TTC549 (cell line): ENCODE measurements around the gene SHISA6.
"Not testable (repeated sequence)": the region's sequence is repeated elsewhere in the genome, so short reads cannot be mapped to it uniquely, and the experiment has no call there.

Experiments used
- FAIRE-seq: peaks from 2 replicates; lab custom pipeline; 2012; peaks lifted over from hg19 to GRCh38; lab: Jason Lieb, UNC

Gene SHISA6

DNA sequence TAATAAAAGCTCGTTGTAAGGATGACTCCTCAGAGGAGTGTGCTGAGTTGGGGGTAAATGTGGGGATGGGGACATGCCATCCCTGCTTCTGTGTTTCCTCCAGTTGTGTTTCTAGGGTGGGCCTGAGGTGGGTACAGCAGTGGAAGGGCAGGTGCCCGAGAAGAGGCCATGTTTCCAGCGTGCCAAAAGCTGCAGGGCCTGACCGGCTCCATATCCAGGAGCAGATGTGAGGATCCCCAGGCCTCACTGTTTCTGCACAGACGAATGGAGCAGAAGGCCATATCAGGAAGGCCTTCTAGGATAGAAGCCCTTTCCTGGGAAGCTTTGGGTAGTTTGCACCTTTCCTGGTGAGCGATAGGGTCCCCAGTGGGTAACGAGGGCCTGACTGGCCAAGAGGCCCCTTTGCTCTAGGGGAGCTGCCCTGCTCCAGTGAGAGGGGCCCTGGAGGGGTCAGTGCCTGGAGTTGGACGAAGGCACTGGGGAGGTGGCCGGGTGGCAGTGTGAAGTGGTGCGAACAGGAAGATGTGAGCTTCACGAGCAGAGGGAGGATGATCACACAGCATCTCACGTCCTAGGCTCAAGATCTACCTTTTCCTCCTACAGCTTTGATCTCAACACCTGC, 62.9 kb downstream of the SHISA6 start:
- no peak for FAIRE-seq

- no peak for FAIRE-seq
Observed at GRCh38 chr17:11304568-11304967, 63.6 kb downstream of the SHISA6 start.

GRCh38 chr17:11305524-11305923, 64.5 kb downstream of the SHISA6 start:
- FAIRE-seq: no peak

DNA sequence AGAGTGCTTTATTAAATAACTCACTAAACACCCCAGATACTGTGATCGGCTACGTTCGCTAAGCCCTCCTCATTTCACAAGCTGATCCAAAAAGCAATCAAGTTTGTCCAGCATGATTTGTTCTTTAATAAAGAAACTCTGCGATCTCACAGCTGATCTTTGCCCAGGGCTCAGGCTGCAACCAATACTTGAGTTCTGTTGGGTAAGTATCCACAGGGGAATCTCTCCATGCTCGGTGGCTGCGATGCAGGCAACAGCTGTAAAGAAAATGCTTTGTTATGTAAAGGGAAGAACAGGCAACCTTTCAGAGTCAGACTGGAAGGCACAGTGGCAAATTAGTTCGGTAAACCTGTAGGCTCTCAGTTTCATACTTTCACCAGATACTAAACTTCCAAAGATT, 67.5 kb downstream of the SHISA6 start:
- no peak for FAIRE-seq

DNA sequence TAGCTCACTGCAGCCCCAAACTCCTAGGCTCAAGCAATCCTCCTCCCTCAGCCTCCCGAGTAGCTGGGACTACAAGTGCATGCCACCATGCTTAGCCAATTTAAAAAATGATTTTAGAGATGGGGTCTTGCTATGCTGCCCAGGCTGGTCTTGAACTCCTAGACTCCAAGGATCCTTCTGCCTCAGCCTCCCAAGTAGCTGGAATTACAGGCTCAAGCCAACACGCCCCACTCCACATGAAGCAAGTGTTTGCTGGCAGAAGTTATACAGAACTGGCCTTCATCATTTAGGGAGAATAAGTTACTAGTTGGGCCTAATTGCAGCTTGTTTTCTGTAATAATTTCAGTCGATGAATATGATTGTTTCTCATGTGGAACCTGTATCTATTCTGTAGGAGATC, 68.0 kb downstream of the SHISA6 start:
- no peak for FAIRE-seq

DNA sequence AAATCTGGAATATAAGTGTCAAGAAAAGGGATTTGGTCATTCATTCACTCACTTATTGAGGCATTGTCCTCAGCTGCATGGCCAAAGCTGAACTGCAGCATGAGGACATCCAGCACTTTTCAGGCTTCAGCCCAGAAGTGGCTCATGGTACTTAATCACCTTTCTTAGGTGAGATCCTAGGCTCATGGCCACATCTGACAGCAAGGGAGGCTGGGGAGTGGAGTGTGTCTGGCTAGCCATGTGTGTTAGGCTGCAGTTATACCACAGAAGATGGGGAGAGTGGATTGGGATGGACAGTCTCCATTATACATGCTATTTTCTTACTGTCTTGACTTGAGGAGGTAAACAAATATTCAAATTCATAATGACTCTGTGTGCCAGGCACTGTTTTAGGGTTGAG, 68.8 kb downstream of the SHISA6 start:
- FAIRE-seq: no peak

DNA sequence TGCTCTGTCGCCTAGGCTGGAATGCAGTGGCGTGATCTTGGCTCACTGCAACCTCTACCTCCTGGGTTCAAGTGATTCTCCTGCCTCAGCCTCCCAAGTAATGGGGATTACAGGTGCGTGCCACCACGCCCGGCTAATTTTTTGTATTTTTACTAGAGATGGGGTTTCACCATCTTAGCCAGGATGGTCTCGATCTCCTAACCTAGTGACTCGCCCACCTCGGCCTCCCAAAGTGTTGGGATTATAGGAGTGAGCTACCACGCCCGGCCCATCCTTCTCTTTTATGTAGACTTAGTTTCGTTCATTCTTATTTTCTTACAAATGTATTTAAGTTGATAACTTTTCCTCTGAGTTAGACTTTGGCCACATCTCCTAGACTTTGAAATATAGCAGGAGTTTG, 75.4 kb downstream of the SHISA6 start:
- not testable (repeated sequence) for FAIRE-seq

- FAIRE-seq: no peak
Observed at GRCh38 chr17:11318207-11318606, 77.2 kb downstream of the SHISA6 start.

GRCh38 chr17:11319894-11320293, 78.9 kb downstream of the SHISA6 start:
- no peak for FAIRE-seq

GRCh38 chr17:11324021-11324420, 83.0 kb downstream of the SHISA6 start:
- FAIRE-seq: no peak

- FAIRE-seq: no peak
Observed at GRCh38 chr17:11324846-11325420, 83.9 kb downstream of the SHISA6 start.

DNA sequence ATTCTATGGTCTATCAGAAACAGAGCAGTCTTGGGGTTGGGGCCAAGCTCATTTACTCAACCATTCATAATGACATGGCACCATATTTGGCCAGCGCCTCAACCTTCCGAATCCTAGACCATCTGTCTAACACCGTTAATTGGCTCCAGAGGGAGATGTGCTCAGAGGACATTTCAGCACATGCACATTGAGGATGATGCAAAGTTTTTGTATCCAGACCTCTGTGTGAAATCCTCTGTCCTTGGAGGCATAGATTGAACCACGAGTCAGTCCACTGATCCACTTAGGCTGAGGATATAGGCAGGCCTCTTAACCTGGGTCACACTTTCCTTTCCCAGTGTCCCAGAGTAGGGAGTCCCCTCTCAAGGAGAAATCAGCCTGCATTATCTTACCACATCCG, 85.5 kb downstream of the SHISA6 start:
- no peak for FAIRE-seq

GRCh38 chr17:11328770-11329169, 87.8 kb downstream of the SHISA6 start:
- FAIRE-seq: no peak

DNA sequence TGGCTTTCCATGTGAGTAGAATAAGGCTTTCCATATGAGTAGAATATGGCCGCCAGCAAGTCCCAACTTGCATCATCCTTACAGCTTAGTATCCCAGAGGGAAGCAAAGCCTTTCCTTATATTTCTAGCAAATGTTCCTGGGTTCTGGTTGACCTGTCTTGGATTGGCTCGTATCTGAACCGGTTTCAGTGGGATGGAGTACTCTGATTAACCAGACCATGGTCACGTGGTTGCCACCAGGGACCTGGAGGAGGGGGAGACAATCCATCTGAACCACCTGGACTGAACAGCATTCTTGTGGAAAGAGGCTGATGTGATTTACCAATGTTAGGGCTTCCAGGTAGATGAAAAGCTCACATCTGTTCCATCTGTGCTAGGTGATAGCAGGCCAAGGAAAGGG, 89.0 kb downstream of the SHISA6 start:
- FAIRE-seq: no peak

GRCh38 chr17:11330826-11331225, 89.8 kb downstream of the SHISA6 start:
- FAIRE-seq: no peak

DNA sequence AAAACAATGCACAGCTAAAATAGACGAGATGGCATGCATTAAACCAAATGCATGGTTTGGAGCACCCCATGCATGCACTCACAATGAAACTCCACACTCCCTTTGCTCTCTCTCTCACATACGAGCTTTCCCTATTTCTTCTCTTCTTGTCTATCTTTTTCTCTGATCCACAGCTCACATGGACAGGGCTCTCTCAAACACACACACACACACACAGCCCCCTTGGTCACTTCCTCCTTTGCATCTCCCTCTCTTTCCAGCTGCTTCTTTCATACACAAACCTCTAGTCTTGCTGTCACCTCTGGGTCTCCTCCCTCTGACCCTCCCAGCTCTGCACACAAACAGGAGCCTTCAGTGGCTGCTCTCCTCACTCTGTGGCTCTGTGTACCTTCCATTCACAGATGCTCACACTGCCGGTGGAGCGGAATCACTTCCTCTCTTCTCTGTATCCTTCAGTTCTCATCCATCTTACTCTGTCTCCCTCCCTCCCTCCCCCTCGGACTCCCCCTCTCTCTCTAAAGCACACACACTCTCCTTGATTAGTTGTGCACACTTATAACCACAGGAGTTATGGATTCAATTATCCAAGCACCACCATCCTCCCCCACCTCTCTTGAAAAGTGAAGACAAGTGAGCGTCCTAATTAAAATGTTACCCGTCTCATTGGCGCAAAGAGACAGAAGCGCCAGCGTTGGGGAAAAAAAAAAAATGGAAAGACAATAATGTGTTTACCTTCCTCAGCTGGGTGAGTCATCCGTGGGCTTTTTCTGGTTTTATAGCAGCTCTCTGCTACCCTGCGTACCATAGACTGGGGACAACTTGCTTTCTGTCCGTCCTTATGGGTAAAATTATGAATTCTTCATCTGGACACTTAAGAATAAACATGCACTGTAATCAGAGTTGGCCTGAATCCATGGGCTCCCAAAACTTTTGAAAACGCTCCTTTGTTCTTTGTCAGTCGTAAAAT, 90.8 kb downstream of the SHISA6 start:
- FAIRE-seq: no peak

DNA sequence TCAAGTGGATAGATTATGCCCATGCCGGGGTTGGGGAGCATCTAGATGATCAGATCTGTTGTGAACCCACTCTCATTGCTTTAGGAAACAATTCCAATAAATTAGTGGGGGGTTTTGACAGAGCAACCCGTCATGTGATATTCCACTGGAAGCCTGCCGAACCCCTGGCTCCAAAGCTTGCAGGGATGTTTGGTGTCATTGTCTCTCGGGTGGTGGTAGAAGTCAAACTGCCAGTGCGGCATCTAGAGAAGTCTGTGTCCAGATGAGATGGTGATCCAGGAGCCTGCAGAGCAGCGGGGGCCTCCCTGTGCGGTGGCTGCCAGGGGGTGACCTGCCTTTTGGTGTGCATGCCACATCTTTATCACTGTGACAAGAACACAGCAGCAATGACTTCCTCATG, 91.7 kb downstream of the SHISA6 start:
- no peak for FAIRE-seq

- no peak for FAIRE-seq
Observed at GRCh38 chr17:11334493-11334892, 93.5 kb downstream of the SHISA6 start.

DNA sequence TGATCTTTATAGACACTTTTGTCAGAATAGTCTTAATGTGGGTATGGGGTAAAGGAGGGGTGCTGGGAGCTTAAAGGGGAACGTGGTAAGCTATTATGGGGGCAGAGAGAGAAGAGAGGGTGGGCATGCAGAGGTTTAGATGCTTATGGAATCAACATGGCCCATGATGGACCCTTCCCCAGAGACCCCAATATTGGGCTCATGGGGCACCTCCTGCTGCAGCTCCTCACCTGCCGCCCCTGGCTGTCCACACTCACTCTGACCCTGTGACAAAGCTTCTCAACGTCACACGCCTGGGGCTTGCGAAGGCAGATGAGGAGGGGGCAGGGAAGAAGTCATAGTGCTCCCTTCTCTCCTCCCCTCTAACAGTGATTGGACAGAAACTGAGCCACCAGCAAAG, 95.3 kb downstream of the SHISA6 start:
- no peak for FAIRE-seq

DNA sequence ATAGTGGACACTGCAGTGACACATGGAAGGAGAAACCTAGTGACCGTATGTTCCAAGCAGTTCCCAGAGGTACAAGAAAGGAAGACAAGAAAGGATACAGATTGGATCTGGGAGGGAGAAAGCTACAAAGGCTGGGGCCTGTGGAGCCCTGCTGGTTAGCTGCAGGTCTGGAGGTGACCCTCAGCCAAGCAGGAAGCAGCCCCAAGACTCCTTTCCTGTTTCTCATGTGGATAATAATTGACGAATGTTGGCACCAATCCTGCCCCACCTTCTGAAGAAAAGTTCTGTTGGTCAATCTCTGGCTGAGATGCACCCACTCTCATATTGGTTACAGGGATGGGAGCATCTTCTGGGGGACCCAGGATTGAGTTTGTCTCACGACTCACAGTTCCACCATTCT, 99.8 kb downstream of the SHISA6 start:
- FAIRE-seq: no peak

- no peak for FAIRE-seq
Observed at GRCh38 chr17:11342138-11342537, 101.1 kb downstream of the SHISA6 start.

GRCh38 chr17:11349106-11349505, 108.1 kb downstream of the SHISA6 start:
- no peak for FAIRE-seq

- no peak for FAIRE-seq
Observed at GRCh38 chr17:11351479-11351878, 110.5 kb downstream of the SHISA6 start.
